Colonic mucosa (tissue), 4 donors: ENCODE results near the gene CAPZB. TPM values are rescaled to one million over a fixed set of nuclear protein-coding genes. Genes with fewer than 3 reads are reported as not detected.
A peak's percentile ranks its signal among the peaks of the same experiment; 100 is the strongest.

Experiments used
- DNase-seq: peaks from one replicate; pipeline ENCODE4 v3.0.0-alpha.2; 2020
- H3K27ac ChIP-seq: fragments of 200-600 bp; one replicate; pipeline ENCODE4 v1.8.0; 2021
- H3K27me3 ChIP-seq: fragments of 200-600 bp; one replicate; pipeline ENCODE4 v1.8.0; 2021
- H3K36me3 ChIP-seq: fragments of 200-600 bp; one replicate; pipeline ENCODE4 v1.8.0; 2021
- H3K4me1 ChIP-seq: fragments of 200-600 bp; one replicate; pipeline ENCODE4 v1.8.0; 2021; ENCODE audit warnings: mild to moderate bottlenecking
- H3K4me3 ChIP-seq: fragments of 200-600 bp; one replicate; pipeline ENCODE4 v1.8.0; 2021
- H3K9ac ChIP-seq, 2 donors: one replicate each; pipeline ENCODE4 v1.7.0; 2013; ENCODE audit warnings: control low read depth in 2 of 2, low read depth in 2 of 2, low read length in 2 of 2
- H3K9me3 ChIP-seq: fragments of 200-600 bp; one replicate; pipeline ENCODE4 v1.8.0; 2021
- intact Hi-C: fragments of 100-400 bp; cut with DNase I; formaldehyde crosslinking; loops from one replicate; pipeline ENCODE4 v1.14.1; 2022
- total RNA-seq, 2 donors: library from RNA; stranded (reverse); fragmentation: NEBNext Ultra II Directional in 1 of 2; extraction: Animal tissue kit (Norgen Biotek cat#: 25700) in 1 of 2; gene quantifications; one replicate each; pipeline ENCODE4 v1.2.1, GENCODE V29; 2021
- TF ChIP-seq, protein P1 (sequence below): fragments of 200-600 bp; IDR thresholded peaks from one replicate; pipeline ENCODE4 v1.8.0; 2022; ENCODE audit warnings: antibody characterized with exemption, mild to moderate bottlenecking
- donor health status: healthy.
- donor health status: DM: no; HTN: no; CAD: no.
- donor health status: DM: no; HTN: no; CAD: no.

Gene CAPZB
- total RNA-seq, 2 donors from 2014 or later = 397 to 407 TPM

GRCh38 chr1:19416921-19417470 lies 68.3 kb downstream of the CAPZB start:
- H3K27ac ChIP-seq = no peak overlapping the region
- H3K9ac ChIP-seq = no peak overlapping the region
- no peak overlapping the region for H3K4me3 ChIP-seq
- H3K27me3 ChIP-seq = no peaks in the 10 kb centered on the region
- no peaks in the 10 kb centered on the region for H3K9me3 ChIP-seq
- DNase-seq = no peak
- H3K36me3 ChIP-seq = no peaks in the 10 kb centered on the region
- no peaks in the 10 kb centered on the region for H3K4me1 ChIP-seq
- TF ChIP-seq, protein P1, sequence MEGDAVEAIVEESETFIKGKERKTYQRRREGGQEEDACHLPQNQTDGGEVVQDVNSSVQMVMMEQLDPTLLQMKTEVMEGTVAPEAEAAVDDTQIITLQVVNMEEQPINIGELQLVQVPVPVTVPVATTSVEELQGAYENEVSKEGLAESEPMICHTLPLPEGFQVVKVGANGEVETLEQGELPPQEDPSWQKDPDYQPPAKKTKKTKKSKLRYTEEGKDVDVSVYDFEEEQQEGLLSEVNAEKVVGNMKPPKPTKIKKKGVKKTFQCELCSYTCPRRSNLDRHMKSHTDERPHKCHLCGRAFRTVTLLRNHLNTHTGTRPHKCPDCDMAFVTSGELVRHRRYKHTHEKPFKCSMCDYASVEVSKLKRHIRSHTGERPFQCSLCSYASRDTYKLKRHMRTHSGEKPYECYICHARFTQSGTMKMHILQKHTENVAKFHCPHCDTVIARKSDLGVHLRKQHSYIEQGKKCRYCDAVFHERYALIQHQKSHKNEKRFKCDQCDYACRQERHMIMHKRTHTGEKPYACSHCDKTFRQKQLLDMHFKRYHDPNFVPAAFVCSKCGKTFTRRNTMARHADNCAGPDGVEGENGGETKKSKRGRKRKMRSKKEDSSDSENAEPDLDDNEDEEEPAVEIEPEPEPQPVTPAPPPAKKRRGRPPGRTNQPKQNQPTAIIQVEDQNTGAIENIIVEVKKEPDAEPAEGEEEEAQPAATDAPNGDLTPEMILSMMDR = no peak
- intact Hi-C loops = no loop called here

GRCh38 chr1:19416145-19416544 lies 69.2 kb downstream of the CAPZB start:
- no peak overlapping the region for H3K4me3 ChIP-seq
- H3K9ac ChIP-seq = no peak overlapping the region
- no peaks in the 10 kb centered on the region for H3K4me1 ChIP-seq
- TF ChIP-seq, protein P1 = no peak
- H3K9me3 ChIP-seq = no peaks in the 10 kb centered on the region
- H3K27ac ChIP-seq = no peak overlapping the region
- no peaks in the 10 kb centered on the region for H3K27me3 ChIP-seq
- no peaks in the 10 kb centered on the region for H3K36me3 ChIP-seq
- intact Hi-C loops = no loop called here
- DNase-seq = no peak

DNA sequence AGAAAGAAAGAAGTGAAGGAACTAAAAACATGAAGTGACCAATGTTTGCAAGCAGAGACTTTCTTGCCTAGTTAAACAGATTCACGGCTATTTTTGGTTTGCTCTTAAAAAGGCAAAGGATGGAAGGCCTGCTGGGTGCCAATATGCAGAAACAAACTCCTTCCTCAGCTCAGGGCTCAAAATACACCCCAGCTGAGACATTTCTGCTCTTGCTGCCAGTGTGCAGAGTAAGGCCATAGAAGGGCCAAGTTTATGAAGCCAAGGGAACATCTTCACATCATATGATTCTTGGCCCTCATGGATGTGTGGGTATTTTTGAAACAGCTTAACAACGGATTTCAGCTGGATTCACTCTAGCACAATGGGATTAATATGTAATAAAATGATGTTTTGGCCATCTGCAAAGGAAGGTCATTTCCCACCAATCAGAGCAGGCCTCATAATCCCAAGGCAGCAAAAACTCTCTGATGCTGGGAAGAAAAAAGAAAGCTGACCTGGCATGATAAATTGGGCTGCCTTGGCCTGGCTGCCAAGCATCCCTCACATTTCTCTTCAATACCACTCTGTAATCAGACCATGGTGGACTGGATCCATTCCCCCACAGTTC lies 70.7 kb downstream of the CAPZB start:
- intact Hi-C loops = no loop called here
- H3K4me3 ChIP-seq = no peak overlapping the region
- H3K27me3 ChIP-seq = no peaks in the 10 kb centered on the region
- H3K27ac ChIP-seq = no peak overlapping the region
- DNase-seq = no peak
- TF ChIP-seq, protein P1 = no peak
- H3K9ac ChIP-seq = peak overlapping the region in 1 of 2 donors; percentile 5
- no peaks in the 10 kb centered on the region for H3K4me1 ChIP-seq
- no peaks in the 10 kb centered on the region for H3K9me3 ChIP-seq
- H3K36me3 ChIP-seq = no peaks in the 10 kb centered on the region

DNA sequence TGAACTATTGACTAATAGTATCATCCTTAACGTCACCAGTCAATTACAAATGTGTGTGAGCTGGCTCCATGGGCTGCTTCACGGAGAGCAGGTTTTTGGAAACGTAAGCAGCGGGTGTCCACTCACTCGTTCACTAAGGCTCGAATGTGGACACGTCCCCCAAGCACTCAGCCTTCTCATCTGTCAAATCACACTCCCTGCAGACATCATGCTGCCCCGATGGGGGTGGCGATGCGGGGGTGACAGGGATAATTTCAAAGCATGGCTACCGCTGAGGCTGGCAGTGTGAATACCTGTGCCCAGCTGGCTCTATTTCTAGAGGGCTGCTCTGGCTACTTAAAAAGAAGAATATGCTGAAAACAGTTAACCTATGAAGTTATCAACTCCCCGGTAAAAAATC lies 71.3 kb downstream of the CAPZB start:
- no peaks in the 10 kb centered on the region for H3K4me1 ChIP-seq

DNA sequence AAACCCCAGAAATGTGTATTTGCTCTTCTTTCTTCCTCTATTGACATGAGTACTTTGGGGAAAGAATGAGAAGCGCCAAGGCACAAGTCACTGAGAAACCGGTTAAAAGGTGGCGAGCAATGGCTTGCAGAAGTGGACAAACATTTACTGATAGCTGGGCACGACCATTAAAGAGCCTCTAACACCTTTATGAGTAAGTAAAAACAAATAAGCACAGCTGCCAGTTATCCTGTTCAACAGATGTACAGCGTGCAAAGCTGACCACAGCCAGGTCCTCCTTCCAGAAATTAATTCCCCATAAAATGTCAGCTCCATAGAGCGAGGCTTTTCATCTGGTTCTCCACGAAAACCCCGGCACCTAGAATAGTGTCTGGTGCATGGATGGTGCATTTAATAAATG lies 72.7 kb downstream of the CAPZB start:
- Histone ChIP-seq H3K9ac (no peak overlapping the region), H3K4me1 (no peaks in the 10 kb centered on the region), H3K36me3 (no peaks in the 10 kb centered on the region), H3K27ac (peak overlapping the region; percentile 32), H3K9me3 (no peaks in the 10 kb centered on the region), H3K4me3 (no peak overlapping the region), H3K27me3 (no peaks in the 10 kb centered on the region)
- intact Hi-C loops = no loop called here
- DNase-seq = no peak
- TF ChIP-seq, protein P1 = no peak

More for the DNA sequence above, 71.3 kb downstream of the CAPZB start:
- Histone ChIP-seq H3K9me3 (no peaks in the 10 kb centered on the region), H3K27me3 (no peaks in the 10 kb centered on the region), H3K4me3 (no peak overlapping the region), H3K36me3 (no peaks in the 10 kb centered on the region), H3K27ac (peak overlapping the region; percentile 4), H3K9ac (no peak overlapping the region)
- DNase-seq = no peak
- intact Hi-C loops = no loop called here
- TF ChIP-seq, protein P1 = no peak
